GM18499 (cell line): Measurements from ENCODE around the gene SEMA4D.

Experiments
- ATAC-seq: cut with Tn5 transposase; IDR thresholded peaks from one replicate; pipeline ENCODE4 v1.9.1; 2021; ENCODE audit warnings: moderate number of reproducible peaks; ENCODE audit not compliant: insufficient read depth, unreplicated experiment

SEMA4D gene

GRCh38 chr9:89436963-89437625 lies 60.8 kb downstream of the SEMA4D start:
- no peak for ATAC-seq

- ATAC-seq: no peak
These were observed 61.6 kb downstream of the SEMA4D start for GRCh38 chr9:89436326-89436725.

- no peak for ATAC-seq
These were observed 62.7 kb downstream of the SEMA4D start for GRCh38 chr9:89435071-89435823.

- ATAC-seq: no peak
These were observed 63.3 kb downstream of the SEMA4D start for GRCh38 chr9:89434636-89435035.

- no peak for ATAC-seq
These were observed 64.1 kb downstream of the SEMA4D start for GRCh38 chr9:89433826-89434225.

GRCh38 chr9:89432986-89433530 lies 64.9 kb downstream of the SEMA4D start:
- ATAC-seq: no peak

GRCh38 chr9:89431930-89432725 lies 65.8 kb downstream of the SEMA4D start:
- ATAC-seq: no peak

- ATAC-seq: no peak
These were observed 66.9 kb downstream of the SEMA4D start for GRCh38 chr9:89430995-89431394.

GRCh38 chr9:89428901-89429890 lies 68.7 kb downstream of the SEMA4D start:
- ATAC-seq: no peak

GRCh38 chr9:89428222-89428761 lies 69.6 kb downstream of the SEMA4D start:
- no peak for ATAC-seq

- no peak for ATAC-seq
These were observed 70.2 kb downstream of the SEMA4D start for GRCh38 chr9:89427621-89428221.

- ATAC-seq: peak; percentile 68
These were observed 71.4 kb downstream of the SEMA4D start for GRCh38 chr9:89426384-89426961.

- ATAC-seq: no peak
These were observed 72.0 kb downstream of the SEMA4D start for GRCh38 chr9:89425921-89426383.

GRCh38 chr9:89425024-89425805 lies 72.7 kb downstream of the SEMA4D start:
- ATAC-seq: no peak

- ATAC-seq: no peak
These were observed 75.5 kb downstream of the SEMA4D start for GRCh38 chr9:89422151-89422975.

- ATAC-seq: no peak
These were observed 76.3 kb downstream of the SEMA4D start for GRCh38 chr9:89421595-89421994.
